ENCODE results near the gene THOC6. TPM values are rescaled to one million over a fixed set of nuclear protein-coding genes. Genes with fewer than 3 reads are reported as not detected.
"Not testable (repeated sequence)": the region's sequence is repeated elsewhere in the genome, so short reads cannot be mapped to it uniquely, and the experiment has no call there.

THOC6 gene
- total RNA-seq, 2 donors from 2014 or later: 22.9 to 28.0 TPM

DNA sequence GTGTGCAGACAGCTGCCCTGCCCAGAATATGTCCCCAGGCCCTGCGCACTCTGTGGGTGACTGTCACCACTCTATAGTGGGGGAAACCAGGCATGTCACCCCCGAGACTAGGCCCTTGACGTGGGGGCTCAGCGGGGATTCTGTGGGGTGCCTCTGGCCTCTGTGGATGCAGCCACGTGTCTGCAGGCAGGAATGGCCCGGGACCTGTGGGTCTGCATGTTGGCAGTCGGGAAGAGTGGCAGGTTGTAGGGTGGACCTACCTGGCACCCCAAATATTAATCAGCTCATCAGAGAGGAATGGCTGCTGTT is 42.6 kb downstream of the THOC6 start:
- TF ChIP-seq POLR2A (IDR thresholded peaks at IDR 0.05) (no peak), POLR2AphosphoS5 (IDR thresholded peaks at IDR 0.05) (no peak)
- TF ChIP-seq, protein P1, sequence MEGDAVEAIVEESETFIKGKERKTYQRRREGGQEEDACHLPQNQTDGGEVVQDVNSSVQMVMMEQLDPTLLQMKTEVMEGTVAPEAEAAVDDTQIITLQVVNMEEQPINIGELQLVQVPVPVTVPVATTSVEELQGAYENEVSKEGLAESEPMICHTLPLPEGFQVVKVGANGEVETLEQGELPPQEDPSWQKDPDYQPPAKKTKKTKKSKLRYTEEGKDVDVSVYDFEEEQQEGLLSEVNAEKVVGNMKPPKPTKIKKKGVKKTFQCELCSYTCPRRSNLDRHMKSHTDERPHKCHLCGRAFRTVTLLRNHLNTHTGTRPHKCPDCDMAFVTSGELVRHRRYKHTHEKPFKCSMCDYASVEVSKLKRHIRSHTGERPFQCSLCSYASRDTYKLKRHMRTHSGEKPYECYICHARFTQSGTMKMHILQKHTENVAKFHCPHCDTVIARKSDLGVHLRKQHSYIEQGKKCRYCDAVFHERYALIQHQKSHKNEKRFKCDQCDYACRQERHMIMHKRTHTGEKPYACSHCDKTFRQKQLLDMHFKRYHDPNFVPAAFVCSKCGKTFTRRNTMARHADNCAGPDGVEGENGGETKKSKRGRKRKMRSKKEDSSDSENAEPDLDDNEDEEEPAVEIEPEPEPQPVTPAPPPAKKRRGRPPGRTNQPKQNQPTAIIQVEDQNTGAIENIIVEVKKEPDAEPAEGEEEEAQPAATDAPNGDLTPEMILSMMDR (IDR thresholded peaks at IDR 0.05): no peak
- DNase-seq (ENCODE audit: low spot score): no peak
- WGBS: 88% methylated on average over 7 of the region's 7 CpGs
- Histone ChIP-seq H3K36me3 (no peaks in the 10 kb centered on the region), H3K27ac (peak overlapping the region in 1 of 2 donors; percentile 40), H3K9me3 (no peaks in the 10 kb centered on the region), H3K4me3 (peak overlapping the region; percentile 6 to 7), H3K27me3 (replicated peaks; ENCODE audit: insufficient read depth) (no peaks in the 10 kb centered on the region), H3K4me1 (replicated peaks) (no peaks in the 10 kb centered on the region)
- intact Hi-C loops (cut with DNase I): no loop called here

DNA sequence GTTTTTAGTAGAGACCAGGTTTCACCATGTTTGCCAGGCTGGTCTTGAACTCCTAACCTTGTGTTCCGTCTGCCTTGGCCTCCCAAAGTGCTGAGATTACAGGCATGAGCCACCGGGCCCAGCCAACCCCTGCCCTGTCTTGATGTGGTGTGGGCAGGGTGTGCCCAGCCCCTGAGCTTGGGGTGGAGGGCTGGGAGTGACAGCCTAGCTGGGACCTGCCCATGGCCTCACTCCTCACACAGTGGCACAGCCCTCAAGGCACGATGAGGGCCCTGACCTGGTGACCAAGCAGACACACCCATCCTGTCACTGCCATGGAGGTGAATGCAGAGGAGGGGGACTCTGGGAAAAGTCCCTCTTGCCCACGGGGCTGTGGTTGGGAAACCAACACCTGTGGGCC is 44.7 kb downstream of the THOC6 start:
- no peak overlapping the region for H3K4me3 ChIP-seq
- H3K36me3 ChIP-seq: no peaks in the 10 kb centered on the region
- 57% methylated on average over 4 of the region's 4 CpGs for WGBS
- H3K27me3 ChIP-seq (replicated peaks; ENCODE audit: insufficient read depth): no peaks in the 10 kb centered on the region
- no peaks in the 10 kb centered on the region for H3K9me3 ChIP-seq
- intact Hi-C loops (cut with DNase I): no loop called here
- TF ChIP-seq, protein P1 (IDR thresholded peaks at IDR 0.05): no peak
- TF ChIP-seq POLR2AphosphoS5 (IDR thresholded peaks at IDR 0.05) (no peak), POLR2A (IDR thresholded peaks at IDR 0.05) (no peak)
- H3K27ac ChIP-seq: no peak overlapping the region
- no peak for DNase-seq (ENCODE audit: low spot score)
- H3K4me1 ChIP-seq (replicated peaks): no peaks in the 10 kb centered on the region

DNA sequence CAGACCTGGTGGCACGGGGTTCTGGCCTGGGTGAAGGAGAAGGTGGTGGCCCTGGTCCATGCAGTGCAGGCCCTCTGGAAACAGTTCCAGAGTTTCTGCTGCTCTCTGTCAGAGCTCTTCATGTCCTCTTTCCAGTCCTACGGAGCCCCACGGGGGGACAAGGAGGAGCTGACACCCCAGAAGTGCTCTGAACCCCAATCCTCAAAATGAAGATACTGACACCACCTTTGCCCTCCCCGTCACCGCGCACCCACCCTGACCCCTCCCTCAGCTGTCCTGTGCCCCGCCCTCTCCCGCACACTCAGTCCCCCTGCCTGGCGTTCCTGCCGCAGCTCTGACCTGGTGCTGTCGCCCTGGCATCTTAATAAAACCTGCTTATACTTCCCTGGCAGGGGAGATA is 45.3 kb downstream of the THOC6 start:
- H3K27me3 ChIP-seq (replicated peaks; ENCODE audit: insufficient read depth); intact Hi-C loops (cut with DNase I); H3K36me3 ChIP-seq; H3K4me3 ChIP-seq; H3K27ac ChIP-seq; DNase-seq (ENCODE audit: low spot score); H3K9me3 ChIP-seq; H3K4me1 ChIP-seq (replicated peaks): not testable (repeated sequence)
- WGBS: 84% methylated on average over 10 of the region's 11 CpGs

- 87% methylated on average over 9 of the region's 9 CpGs for WGBS
- no peaks in the 10 kb centered on the region for H3K4me1 ChIP-seq (replicated peaks)
- H3K27ac ChIP-seq: no peak overlapping the region
- H3K4me3 ChIP-seq: no peak overlapping the region
- H3K27me3 ChIP-seq (replicated peaks; ENCODE audit: insufficient read depth): no peaks in the 10 kb centered on the region
- intact Hi-C loops (cut with DNase I): no loop called here
- H3K9me3 ChIP-seq: no peaks in the 10 kb centered on the region
- no peaks in the 10 kb centered on the region for H3K36me3 ChIP-seq
- DNase-seq (ENCODE audit: low spot score): no peak
- TF ChIP-seq POLR2AphosphoS5 (IDR thresholded peaks at IDR 0.05) (no peak), POLR2A (IDR thresholded peaks at IDR 0.05) (no peak)
- TF ChIP-seq, protein P1 (IDR thresholded peaks at IDR 0.05): no peak
These were observed 46.8 kb downstream of the THOC6 start for GRCh38 chr16:3070608-3071111.

DNA sequence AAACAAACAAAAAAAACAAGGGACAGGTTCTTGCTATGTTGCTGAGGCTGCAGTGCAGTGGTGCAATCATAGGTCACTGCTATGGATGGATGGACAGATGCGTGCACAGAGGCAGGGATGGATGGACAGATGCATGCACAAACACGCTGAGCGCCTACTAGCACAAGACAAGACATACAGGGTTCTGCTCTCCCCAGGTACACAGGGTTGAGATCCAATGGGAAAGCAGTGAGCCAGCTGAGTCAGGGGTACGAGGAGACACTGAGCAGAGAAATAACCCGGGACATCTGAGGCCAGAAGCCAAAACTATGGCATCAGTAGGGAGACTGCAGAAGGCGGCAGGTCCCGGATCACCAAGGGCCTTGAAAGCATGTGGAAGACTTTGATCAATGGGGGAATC is 47.8 kb downstream of the THOC6 start:
- TF ChIP-seq POLR2AphosphoS5 (IDR thresholded peaks at IDR 0.05) (no peak), POLR2A (IDR thresholded peaks at IDR 0.05) (no peak)
- TF ChIP-seq, protein P1 (IDR thresholded peaks at IDR 0.05): no peak
- Histone ChIP-seq H3K36me3 (no peaks in the 10 kb centered on the region), H3K27me3 (replicated peaks; ENCODE audit: insufficient read depth) (no peaks in the 10 kb centered on the region), H3K9me3 (no peaks in the 10 kb centered on the region), H3K4me1 (replicated peaks) (no peaks in the 10 kb centered on the region), H3K27ac (no peak overlapping the region), H3K4me3 (no peak overlapping the region)
- intact Hi-C loops (cut with DNase I): no loop called here
- WGBS: 86% methylated on average over 7 of the region's 7 CpGs
- DNase-seq (ENCODE audit: low spot score): no peak

DNA sequence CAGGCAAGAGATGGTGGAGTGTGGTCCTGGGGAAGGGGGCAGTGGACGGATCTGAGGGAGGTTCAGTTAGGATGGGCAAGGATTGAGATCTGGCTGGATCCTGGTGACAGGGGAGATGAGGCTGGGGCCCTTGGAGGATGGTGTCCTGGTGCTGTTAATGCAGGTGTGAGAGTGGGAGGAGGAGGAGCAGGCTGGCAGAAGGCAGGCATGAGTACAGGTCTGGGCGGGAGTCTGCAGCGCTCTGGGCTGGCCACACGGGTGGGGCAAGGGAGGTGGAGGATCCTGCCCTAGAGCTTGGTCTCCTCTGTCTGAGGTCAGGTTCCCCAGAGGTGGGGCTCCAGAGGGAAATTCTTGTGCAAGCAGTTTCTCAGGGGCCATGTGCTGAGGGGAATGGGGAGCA is 48.3 kb downstream of the THOC6 start:
- WGBS: 58% methylated on average over 2 of the region's 4 CpGs
- H3K27ac ChIP-seq; H3K36me3 ChIP-seq; H3K9me3 ChIP-seq; H3K4me1 ChIP-seq (replicated peaks); intact Hi-C loops (cut with DNase I); DNase-seq (ENCODE audit: low spot score); H3K4me3 ChIP-seq; H3K27me3 ChIP-seq (replicated peaks; ENCODE audit: insufficient read depth): not testable (repeated sequence)

- H3K4me1 ChIP-seq (replicated peaks); H3K27ac ChIP-seq; H3K27me3 ChIP-seq (replicated peaks; ENCODE audit: insufficient read depth); H3K36me3 ChIP-seq; intact Hi-C loops (cut with DNase I); H3K4me3 ChIP-seq; H3K9me3 ChIP-seq; DNase-seq (ENCODE audit: low spot score): not testable (repeated sequence)
- WGBS: 65% methylated on average over 5 of the region's 18 CpGs
These were observed 48.9 kb downstream of the THOC6 start for GRCh38 chr16:3072576-3073263.
